ENCODE measurements around the gene TAX1BP3.

Gene TAX1BP3

GRCh38 chr17:3659541-3660111 is 8.8 kb downstream of the TAX1BP3 start:
- no peaks in the 10 kb centered on the region for H3K27me3 ChIP-seq (ENCODE audit: control insufficient read depth in 2 of 2, insufficient read depth in 2 of 2, low read length in 2 of 2)
- no peaks in the 10 kb centered on the region for H3K9me3 ChIP-seq (ENCODE audit: control insufficient read depth in 2 of 2, low read length in 2 of 2)
- H3K9ac ChIP-seq (ENCODE audit: low read depth in 1 of 2, low read length in 2 of 2), result no peak overlapping the region
- peaks cover 13 to 17% of the 10 kb centered on the region in 2 donors for H3K36me3 ChIP-seq (ENCODE audit: control insufficient read depth in 2 of 2, insufficient read depth in 2 of 2, low read length in 2 of 2)
- H3K27ac ChIP-seq (ENCODE audit: low read depth in 2 of 2, low read length in 2 of 2), result peak overlapping the region in 1 of 2 donors; percentile 23
- H3K4me1 ChIP-seq (ENCODE audit: control insufficient read depth in 2 of 2, insufficient read depth in 2 of 2, low read length in 2 of 2), result no peaks in the 10 kb centered on the region
- no peak overlapping the region for H3K4me3 ChIP-seq (ENCODE audit: low read length in 2 of 2)

- Histone ChIP-seq H3K4me3 (ENCODE audit: low read length in 2 of 2) (no peak overlapping the region), H3K36me3 (ENCODE audit: control insufficient read depth in 2 of 2, insufficient read depth in 2 of 2, low read length in 2 of 2) (peaks cover 7 to 10% of the 10 kb centered on the region in 2 donors), H3K27ac (ENCODE audit: low read depth in 2 of 2, low read length in 2 of 2) (peak overlapping the region in 1 of 2 donors; percentile 23), H3K4me1 (ENCODE audit: control insufficient read depth in 2 of 2, insufficient read depth in 2 of 2, low read length in 2 of 2) (no peaks in the 10 kb centered on the region), H3K27me3 (ENCODE audit: control insufficient read depth in 2 of 2, insufficient read depth in 2 of 2, low read length in 2 of 2) (no peaks in the 10 kb centered on the region), H3K9ac (ENCODE audit: low read depth in 1 of 2, low read length in 2 of 2) (no peak overlapping the region), H3K9me3 (ENCODE audit: control insufficient read depth in 2 of 2, low read length in 2 of 2) (no peaks in the 10 kb centered on the region)
These were observed 9.5 kb downstream of the TAX1BP3 start for GRCh38 chr17:3658784-3659449.

- Histone ChIP-seq H3K27ac (ENCODE audit: low read depth in 2 of 2, low read length in 2 of 2) (no peak overlapping the region), H3K4me3 (ENCODE audit: low read length in 2 of 2) (no peak overlapping the region), H3K36me3 (ENCODE audit: control insufficient read depth in 2 of 2, insufficient read depth in 2 of 2, low read length in 2 of 2) (peaks cover 0 to 3% of the 10 kb centered on the region in 2 donors), H3K9ac (ENCODE audit: low read depth in 1 of 2, low read length in 2 of 2) (no peak overlapping the region), H3K9me3 (ENCODE audit: control insufficient read depth in 2 of 2, low read length in 2 of 2) (no peaks in the 10 kb centered on the region), H3K27me3 (ENCODE audit: control insufficient read depth in 2 of 2, insufficient read depth in 2 of 2, low read length in 2 of 2) (no peaks in the 10 kb centered on the region), H3K4me1 (ENCODE audit: control insufficient read depth in 2 of 2, insufficient read depth in 2 of 2, low read length in 2 of 2) (no peaks in the 10 kb centered on the region)
These were observed 10.2 kb downstream of the TAX1BP3 start for GRCh38 chr17:3657874-3658783.

GRCh38 chr17:3657588-3657869 is 10.8 kb downstream of the TAX1BP3 start:
- no peak overlapping the region for H3K4me3 ChIP-seq (ENCODE audit: low read length in 2 of 2)
- no peaks in the 10 kb centered on the region for H3K27me3 ChIP-seq (ENCODE audit: control insufficient read depth in 2 of 2, insufficient read depth in 2 of 2, low read length in 2 of 2)
- H3K36me3 ChIP-seq (ENCODE audit: control insufficient read depth in 2 of 2, insufficient read depth in 2 of 2, low read length in 2 of 2), result no peaks in the 10 kb centered on the region
- no peaks in the 10 kb centered on the region for H3K4me1 ChIP-seq (ENCODE audit: control insufficient read depth in 2 of 2, insufficient read depth in 2 of 2, low read length in 2 of 2)
- no peaks in the 10 kb centered on the region for H3K9me3 ChIP-seq (ENCODE audit: control insufficient read depth in 2 of 2, low read length in 2 of 2)
- H3K27ac ChIP-seq (ENCODE audit: low read depth in 2 of 2, low read length in 2 of 2), result no peak overlapping the region
- no peak overlapping the region for H3K9ac ChIP-seq (ENCODE audit: low read depth in 1 of 2, low read length in 2 of 2)

- Histone ChIP-seq H3K27me3 (ENCODE audit: control insufficient read depth in 2 of 2, insufficient read depth in 2 of 2, low read length in 2 of 2) (no peaks in the 10 kb centered on the region), H3K9ac (ENCODE audit: low read depth in 1 of 2, low read length in 2 of 2) (no peak overlapping the region), H3K27ac (ENCODE audit: low read depth in 2 of 2, low read length in 2 of 2) (no peak overlapping the region), H3K36me3 (ENCODE audit: control insufficient read depth in 2 of 2, insufficient read depth in 2 of 2, low read length in 2 of 2) (no peaks in the 10 kb centered on the region), H3K4me1 (ENCODE audit: control insufficient read depth in 2 of 2, insufficient read depth in 2 of 2, low read length in 2 of 2) (no peaks in the 10 kb centered on the region), H3K4me3 (ENCODE audit: low read length in 2 of 2) (no peak overlapping the region), H3K9me3 (ENCODE audit: control insufficient read depth in 2 of 2, low read length in 2 of 2) (no peaks in the 10 kb centered on the region)
These were observed 11.4 kb downstream of the TAX1BP3 start for GRCh38 chr17:3656755-3657587.

- H3K4me3 ChIP-seq (ENCODE audit: low read length in 2 of 2), result no peak overlapping the region
- no peaks in the 10 kb centered on the region for H3K4me1 ChIP-seq (ENCODE audit: control insufficient read depth in 2 of 2, insufficient read depth in 2 of 2, low read length in 2 of 2)
- H3K9me3 ChIP-seq (ENCODE audit: control insufficient read depth in 2 of 2, low read length in 2 of 2), result no peaks in the 10 kb centered on the region
- no peaks in the 10 kb centered on the region for H3K27me3 ChIP-seq (ENCODE audit: control insufficient read depth in 2 of 2, insufficient read depth in 2 of 2, low read length in 2 of 2)
- no peak overlapping the region for H3K9ac ChIP-seq (ENCODE audit: low read depth in 1 of 2, low read length in 2 of 2)
- H3K27ac ChIP-seq (ENCODE audit: low read depth in 2 of 2, low read length in 2 of 2), result no peak overlapping the region
- H3K36me3 ChIP-seq (ENCODE audit: control insufficient read depth in 2 of 2, insufficient read depth in 2 of 2, low read length in 2 of 2), result peaks cover 0 to under 1% of the 10 kb centered on the region in 2 donors
These were observed 12.0 kb downstream of the TAX1BP3 start for GRCh38 chr17:3656353-3656752.

- Histone ChIP-seq H3K27me3 (ENCODE audit: control insufficient read depth in 2 of 2, insufficient read depth in 2 of 2, low read length in 2 of 2) (no peaks in the 10 kb centered on the region), H3K36me3 (ENCODE audit: control insufficient read depth in 2 of 2, insufficient read depth in 2 of 2, low read length in 2 of 2) (peaks cover 0 to 2% of the 10 kb centered on the region in 2 donors), H3K4me3 (ENCODE audit: low read length in 2 of 2) (no peak overlapping the region), H3K9me3 (ENCODE audit: control insufficient read depth in 2 of 2, low read length in 2 of 2) (no peaks in the 10 kb centered on the region), H3K4me1 (ENCODE audit: control insufficient read depth in 2 of 2, insufficient read depth in 2 of 2, low read length in 2 of 2) (no peaks in the 10 kb centered on the region), H3K9ac (ENCODE audit: low read depth in 1 of 2, low read length in 2 of 2) (no peak overlapping the region), H3K27ac (ENCODE audit: low read depth in 2 of 2, low read length in 2 of 2) (no peak overlapping the region)
These were observed 12.6 kb downstream of the TAX1BP3 start for GRCh38 chr17:3655766-3656165.

GRCh38 chr17:3647769-3648555 is 20.4 kb downstream of the TAX1BP3 start:
- H3K4me1 ChIP-seq (ENCODE audit: control insufficient read depth in 2 of 2, insufficient read depth in 2 of 2, low read length in 2 of 2), result no peaks in the 10 kb centered on the region
- no peak overlapping the region for H3K9ac ChIP-seq (ENCODE audit: low read depth in 1 of 2, low read length in 2 of 2)
- H3K36me3 ChIP-seq (ENCODE audit: control insufficient read depth in 2 of 2, insufficient read depth in 2 of 2, low read length in 2 of 2), result peaks cover 12 to 17% of the 10 kb centered on the region in 2 donors
- no peaks in the 10 kb centered on the region for H3K27me3 ChIP-seq (ENCODE audit: control insufficient read depth in 2 of 2, insufficient read depth in 2 of 2, low read length in 2 of 2)
- H3K4me3 ChIP-seq (ENCODE audit: low read length in 2 of 2), result no peak overlapping the region
- H3K27ac ChIP-seq (ENCODE audit: low read depth in 2 of 2, low read length in 2 of 2), result no peak overlapping the region
- no peaks in the 10 kb centered on the region for H3K9me3 ChIP-seq (ENCODE audit: control insufficient read depth in 2 of 2, low read length in 2 of 2)

- Histone ChIP-seq H3K9me3 (ENCODE audit: control insufficient read depth in 2 of 2, low read length in 2 of 2) (no peaks in the 10 kb centered on the region), H3K27ac (ENCODE audit: low read depth in 2 of 2, low read length in 2 of 2) (no peak overlapping the region), H3K27me3 (ENCODE audit: control insufficient read depth in 2 of 2, insufficient read depth in 2 of 2, low read length in 2 of 2) (no peaks in the 10 kb centered on the region), H3K36me3 (ENCODE audit: control insufficient read depth in 2 of 2, insufficient read depth in 2 of 2, low read length in 2 of 2) (peaks cover 12 to 17% of the 10 kb centered on the region in 2 donors), H3K4me1 (ENCODE audit: control insufficient read depth in 2 of 2, insufficient read depth in 2 of 2, low read length in 2 of 2) (no peaks in the 10 kb centered on the region), H3K4me3 (ENCODE audit: low read length in 2 of 2) (no peak overlapping the region), H3K9ac (ENCODE audit: low read depth in 1 of 2, low read length in 2 of 2) (no peak overlapping the region)
These were observed 21.1 kb downstream of the TAX1BP3 start for GRCh38 chr17:3647251-3647650.

All from mucosa of rectum (tissue), 2 donors.